Activated CD4-positive, alpha-beta T cell treated with anti-CD3 and anti-CD28 coated beads for 48 hours (primary cell): ENCODE data around the gene DIPK2A.

Experiments used
- DNase-seq: peaks from one replicate; pipeline ENCODE4 v3.0.0-alpha.2; 2020

The DIPK2A gene

DNA sequence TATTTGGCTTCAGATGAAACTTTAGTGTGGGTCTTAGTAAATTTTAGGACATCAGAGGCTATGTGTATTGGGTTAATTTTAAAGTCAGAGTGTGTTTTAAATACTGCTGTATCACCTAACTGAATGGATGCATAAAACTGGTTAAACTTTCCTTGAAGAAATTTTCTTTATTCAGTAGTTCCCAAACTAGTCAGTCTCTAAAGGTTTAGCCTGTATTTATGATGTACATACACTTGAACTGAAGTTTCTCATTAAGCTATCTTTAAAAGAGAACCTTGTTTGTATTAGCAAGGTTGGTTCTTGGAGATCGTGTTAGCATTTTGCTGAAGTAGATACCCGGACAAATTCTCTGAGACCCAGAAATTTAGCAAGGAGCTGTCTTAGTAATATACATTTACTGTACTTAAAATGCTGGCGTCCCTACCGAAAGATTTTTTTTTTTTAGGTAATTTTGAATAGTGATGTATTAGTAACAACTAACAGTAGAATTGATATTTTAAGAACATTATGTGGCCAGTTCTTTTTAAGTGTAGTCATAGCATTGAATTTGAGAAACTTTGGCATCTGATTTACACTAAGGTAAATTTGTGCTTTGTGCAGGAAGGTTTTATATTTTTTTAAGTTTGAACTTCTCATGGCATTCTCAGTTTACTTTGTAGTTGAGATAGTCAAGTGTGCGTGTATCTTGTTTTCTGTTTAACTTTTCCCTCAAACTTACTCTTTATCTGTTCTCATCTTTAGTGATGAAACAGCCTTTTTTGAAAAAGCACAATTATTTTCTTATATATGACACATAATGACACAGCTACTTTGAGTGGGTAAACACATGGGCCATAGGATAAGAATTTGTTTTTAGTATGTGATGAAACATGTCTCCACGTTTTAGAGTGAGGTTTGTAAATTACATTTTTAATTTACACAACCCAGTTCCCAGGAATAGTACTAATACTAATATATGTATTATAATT lies 2.9 kb downstream of the DIPK2A start:
- DNase-seq, result no peak

DNA sequence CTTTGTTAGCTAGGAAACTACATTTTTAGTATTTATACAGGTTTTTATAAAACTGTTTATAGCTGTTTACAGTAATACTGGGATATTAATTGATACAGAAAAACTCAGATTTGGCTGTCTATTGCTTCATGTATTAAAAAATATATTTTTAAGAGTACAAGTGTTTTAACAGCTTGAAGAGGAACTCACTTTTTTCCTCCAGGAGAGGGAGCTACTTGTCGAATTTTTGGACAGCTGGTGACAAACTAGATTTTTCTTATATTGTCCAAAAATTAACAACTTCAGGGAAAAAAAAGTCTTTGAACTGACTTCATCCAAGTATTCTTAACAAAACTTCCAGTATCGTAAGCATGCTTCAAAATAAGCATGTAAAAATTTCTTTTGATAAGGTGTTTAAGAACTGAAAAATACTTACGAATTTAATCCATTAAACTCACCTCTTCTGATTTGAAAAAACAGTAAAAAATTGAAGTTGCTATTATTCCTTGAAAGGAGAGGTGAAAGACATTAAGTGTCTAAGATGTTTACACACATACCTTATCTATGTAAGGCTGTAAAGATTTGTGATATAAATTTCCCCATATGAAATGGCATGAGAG lies 4.0 kb downstream of the DIPK2A start:
- no peak for DNase-seq

DNA sequence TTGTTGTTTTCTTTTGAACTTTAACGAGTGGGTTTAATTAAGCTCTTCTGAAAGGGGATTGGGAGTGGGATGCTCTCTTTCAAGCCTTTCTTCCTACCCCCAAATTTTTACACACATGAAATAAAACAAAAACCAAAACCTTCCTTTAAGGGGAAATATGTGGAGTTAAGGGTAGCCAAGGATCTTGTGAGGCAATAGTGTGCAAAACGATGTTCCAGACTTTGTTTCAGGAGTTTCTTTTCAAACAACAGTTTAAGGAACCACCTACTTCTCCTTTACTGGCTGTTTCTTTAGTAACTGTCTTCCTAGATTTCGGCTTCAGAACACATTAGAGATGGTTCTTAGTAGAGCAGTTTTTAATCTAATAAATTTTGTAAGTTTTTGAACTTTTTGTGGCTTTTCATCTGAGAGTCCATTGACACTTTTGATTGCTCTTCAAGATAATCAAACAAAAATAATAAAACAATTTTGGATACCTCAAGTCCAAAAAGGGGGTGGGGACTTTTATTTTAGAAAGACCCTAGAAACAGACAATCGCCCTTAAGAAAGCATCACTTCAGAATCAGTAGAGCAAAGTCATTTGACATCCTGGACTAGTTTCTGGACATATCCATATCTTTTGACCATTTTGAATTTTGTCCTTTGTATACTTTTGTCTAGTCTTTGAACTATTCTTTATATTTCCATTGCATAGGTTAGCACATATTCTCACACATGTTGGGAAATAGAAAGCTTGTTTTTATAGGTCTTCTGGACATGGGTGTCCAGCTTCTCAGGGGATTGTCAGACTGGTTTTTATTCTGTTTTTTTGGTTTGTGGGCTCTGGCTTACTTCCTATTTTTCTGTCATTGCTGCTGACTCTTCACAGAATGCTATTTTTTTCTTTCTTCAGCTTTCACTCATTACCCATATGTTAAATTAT lies 6.0 kb downstream of the DIPK2A start:
- DNase-seq, result no peak

DNA sequence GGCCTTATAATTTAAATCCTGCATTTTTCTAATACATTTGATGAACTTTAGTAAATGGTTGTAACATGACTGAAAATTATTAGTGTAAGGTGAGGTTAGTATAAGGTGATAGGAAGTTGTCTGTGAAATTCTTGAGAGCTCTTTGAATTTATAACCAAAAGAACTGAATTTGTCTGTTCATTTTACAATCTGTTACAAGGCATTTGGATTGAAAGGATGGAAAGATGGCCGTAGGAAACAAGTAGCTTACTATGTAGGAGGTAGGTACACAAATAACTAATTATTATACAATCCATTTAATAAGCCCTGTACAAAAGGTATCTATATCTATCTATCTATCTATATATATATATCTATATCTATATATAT lies 6.6 kb downstream of the DIPK2A start:
- DNase-seq, result no peak

DNA sequence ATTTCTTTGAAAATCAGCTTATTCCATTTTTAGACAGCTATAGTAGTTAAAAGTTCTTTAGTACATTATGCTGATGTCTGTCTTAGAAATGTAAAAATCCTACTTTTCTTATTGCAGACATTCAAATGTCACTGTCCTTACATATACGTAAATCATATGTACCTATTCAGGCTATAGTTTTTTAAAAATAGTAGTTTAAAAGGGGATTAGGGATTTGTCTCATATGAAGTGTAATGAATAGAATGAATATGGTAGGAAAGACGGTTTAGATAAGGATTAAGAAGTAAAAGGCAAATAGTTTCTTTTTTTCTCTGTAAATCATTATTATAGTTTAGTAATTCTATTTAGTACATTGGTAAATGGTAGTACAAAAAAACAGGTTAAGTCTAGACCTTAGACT lies 7.4 kb downstream of the DIPK2A start:
- no peak for DNase-seq

DNA sequence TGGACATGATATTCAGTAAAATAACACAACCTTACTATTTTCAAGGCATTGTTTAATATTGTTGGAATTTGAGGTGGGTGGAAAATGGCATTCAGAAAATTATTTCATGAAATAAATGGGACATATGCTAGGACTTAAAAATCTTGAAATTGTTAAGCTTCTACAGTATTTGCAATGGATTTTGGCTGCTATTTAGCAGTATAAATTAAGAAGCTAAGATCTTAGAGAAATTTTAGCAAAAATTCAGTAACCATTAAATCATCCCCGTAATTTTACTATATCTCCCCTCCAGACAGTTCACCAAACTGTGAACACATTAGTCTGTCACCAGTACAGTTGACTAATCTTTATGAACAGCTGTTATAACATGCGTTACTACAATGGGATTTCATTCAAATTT lies 8.2 kb downstream of the DIPK2A start:
- DNase-seq, result no peak

DNA sequence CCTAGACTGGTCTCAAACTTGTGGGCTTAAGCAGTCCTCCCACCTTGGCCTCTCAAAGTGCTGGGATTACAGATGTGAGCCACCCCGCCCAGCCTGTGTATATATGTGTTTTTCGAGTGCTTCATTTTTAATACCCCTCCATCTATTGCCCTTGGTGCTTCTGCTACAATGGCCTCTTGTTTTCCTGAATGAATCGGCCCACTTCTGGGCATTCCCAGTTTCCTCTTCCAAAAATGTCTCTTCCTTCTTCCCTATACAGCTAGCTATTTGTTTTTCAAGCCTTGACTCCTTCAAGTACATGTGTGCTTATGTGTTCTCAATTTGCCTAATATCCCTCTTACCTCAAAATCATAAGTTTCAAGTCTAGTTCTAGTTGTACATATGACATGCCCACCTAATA lies 16.7 kb downstream of the DIPK2A start:
- DNase-seq, result no peak

DNA sequence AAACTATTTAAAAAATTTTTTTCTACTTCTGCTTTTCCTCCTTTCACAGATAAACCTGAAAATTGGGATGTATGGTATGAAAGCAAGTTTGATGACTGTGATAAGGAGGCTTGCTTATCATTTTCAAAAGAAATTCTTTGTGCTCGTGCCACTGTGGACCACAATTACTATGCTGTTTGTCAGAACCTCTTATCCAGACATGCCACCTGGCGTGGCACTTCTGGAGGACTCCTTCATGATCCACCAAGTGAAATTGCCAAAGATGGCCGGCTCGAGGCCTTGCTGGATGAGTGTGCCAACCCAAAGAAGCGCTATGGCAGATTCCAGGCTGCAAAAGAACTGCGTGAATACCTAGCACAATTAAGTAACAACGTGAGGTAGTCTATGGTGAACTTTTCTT lies 17.8 kb downstream of the DIPK2A start:
- DNase-seq, result no peak

DNA sequence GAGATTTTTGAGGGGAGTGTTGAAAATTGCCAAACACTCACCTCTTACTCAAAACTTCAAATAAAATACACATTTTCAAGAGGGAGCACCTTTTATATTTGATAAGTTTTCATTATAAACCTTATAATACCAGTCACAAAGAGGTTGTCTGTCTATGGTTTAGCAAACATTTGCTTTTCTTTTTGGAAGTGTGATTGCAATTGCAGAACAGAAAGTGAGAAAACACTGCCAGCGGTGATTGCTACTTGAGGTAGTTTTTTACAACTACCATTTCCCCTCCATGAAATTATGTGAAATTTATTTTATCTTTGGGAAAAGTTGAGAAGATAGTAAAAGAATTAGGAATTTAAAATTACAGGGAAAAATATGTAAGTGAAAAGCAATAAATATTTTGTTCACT lies 20.1 kb downstream of the DIPK2A start:
- no peak for DNase-seq

DNA sequence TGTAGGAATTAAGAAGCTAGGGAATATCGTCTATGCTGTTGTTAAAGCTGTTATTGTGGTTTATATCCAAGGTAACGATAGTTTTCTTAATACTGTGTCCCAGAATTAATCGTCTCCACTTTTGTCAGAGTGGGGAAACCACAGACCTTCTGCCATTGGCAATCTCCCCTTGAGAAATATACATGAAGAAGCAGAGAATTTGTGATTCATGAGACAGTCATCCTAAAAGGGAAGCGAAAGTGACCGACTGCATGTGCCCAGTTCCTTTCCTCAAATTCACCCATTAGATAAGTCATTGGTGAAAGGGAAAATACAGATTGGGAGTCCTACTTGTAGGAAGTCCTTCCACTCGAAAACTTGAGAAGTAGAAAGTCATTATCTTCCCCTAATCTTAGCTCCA lies 26.6 kb downstream of the DIPK2A start:
- DNase-seq, result no peak

DNA sequence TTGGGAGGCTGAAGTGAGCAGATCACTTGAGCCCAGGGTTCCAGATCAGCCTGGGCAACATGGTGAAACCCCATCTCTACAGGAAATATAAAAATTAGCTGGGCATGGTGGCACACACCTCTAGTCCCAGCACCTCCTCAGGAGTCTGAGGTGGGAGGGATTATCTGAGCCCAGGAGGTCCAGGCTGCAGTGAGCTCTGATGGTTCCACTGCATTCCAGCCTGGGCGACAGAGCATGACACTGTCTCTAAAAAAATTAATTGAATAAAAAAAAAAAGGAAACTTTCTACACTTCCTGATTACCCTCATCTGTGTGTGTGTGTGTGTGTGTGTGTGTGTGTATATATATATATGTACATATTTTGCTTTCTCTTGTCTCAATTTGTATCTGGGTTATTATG lies 31.4 kb downstream of the DIPK2A start:
- no peak for DNase-seq

DNA sequence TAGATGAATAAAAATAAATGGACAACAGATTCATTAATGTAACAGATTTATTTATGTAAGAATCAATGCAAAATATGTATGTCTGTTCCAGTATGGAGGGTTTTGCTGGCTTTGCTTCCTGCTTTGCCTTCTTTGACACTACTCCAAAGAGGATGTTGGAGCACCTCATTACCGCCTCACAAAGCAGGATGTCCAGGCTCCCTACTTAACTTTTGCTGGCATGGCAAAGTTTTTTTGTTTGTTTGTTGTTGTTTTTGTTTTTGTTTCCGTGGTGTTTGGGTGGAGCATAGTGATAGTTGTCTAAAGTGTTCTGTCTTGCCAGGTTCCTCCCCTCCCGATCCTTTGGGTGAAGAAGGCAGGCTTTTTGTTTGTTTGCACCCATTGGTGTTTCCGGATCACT lies 38.7 kb downstream of the DIPK2A start:
- DNase-seq, result no peak

DNA sequence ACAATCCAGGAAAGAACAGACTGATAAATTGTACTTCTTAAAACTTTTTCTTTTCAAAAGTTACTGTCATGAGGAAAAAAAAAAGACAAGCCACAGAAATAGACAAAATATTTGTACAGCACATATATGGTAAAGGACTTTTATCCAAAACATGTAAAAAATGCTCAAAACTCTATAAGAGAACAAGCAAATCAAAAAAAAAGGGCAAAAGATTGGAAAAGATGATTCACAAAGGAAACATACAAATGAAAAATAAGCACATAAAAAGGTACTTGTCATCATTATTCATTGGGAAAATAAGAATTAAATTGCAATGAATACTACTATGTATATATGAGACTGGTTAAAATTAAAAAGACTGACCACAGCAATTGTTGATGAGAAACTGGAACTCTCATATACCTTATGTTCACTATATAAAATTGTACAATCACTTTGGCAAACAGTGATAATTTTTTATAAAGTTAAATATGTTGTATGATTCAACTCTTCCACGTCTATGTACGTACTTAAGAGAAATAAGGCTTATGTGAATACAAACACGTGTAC lies 39.7 kb downstream of the DIPK2A start:
- no peak for DNase-seq

DNA sequence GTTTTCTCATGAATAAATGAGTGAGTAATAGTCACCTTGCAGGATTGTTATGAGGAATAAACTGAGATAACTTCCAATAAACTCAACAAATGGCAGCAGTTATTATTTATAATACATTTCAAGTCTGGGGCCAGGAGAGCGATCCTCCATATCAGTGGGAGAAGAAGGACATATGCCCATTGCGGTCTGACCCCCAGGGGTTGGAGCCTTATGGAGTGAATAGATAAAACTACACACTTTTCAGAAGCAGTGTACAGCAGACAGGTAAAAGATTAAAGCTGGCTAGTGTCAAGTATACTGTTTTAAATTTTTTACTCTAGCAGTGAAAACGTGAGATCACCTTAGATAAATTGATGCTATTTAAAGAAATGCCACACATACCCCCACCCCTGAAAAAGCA lies 43.5 kb downstream of the DIPK2A start:
- DNase-seq, result no peak

DNA sequence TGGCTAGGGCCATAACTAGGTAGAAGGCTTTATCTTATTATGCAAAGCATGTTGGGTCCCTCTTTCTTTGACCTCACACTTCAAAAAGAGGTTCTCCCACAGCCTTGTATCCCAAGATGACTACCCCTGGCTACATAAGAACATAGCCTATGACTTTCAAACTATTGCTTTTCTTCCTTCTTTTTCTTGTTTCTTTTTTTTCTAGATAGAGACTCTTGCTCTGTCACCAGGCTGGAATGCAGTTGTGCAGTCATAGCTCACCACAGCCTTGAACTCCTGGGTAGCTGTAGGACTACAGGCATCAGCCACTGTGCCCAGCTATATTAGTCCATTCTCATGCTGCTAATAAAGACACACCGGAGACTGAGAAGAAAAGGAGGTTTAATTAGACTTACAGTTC lies 47.2 kb downstream of the DIPK2A start:
- DNase-seq, result no peak
